ENCODE data around the gene PTPRB.

PTPRB gene

GRCh38 chr12:70467476-70467875 lies 169.8 kb downstream of the PTPRB start:
- TF ChIP-seq, protein P1, sequence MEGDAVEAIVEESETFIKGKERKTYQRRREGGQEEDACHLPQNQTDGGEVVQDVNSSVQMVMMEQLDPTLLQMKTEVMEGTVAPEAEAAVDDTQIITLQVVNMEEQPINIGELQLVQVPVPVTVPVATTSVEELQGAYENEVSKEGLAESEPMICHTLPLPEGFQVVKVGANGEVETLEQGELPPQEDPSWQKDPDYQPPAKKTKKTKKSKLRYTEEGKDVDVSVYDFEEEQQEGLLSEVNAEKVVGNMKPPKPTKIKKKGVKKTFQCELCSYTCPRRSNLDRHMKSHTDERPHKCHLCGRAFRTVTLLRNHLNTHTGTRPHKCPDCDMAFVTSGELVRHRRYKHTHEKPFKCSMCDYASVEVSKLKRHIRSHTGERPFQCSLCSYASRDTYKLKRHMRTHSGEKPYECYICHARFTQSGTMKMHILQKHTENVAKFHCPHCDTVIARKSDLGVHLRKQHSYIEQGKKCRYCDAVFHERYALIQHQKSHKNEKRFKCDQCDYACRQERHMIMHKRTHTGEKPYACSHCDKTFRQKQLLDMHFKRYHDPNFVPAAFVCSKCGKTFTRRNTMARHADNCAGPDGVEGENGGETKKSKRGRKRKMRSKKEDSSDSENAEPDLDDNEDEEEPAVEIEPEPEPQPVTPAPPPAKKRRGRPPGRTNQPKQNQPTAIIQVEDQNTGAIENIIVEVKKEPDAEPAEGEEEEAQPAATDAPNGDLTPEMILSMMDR (IDR thresholded peaks at IDR 0.05) = no peak
- Histone ChIP-seq H3K4me3 (no peak overlapping the region), H3K4me1 (no peaks in the 10 kb centered on the region), H3K27me3 (no peaks in the 10 kb centered on the region), H3K9me3 (no peaks in the 10 kb centered on the region), H3K27ac (no peak overlapping the region), H3K36me3 (no peaks in the 10 kb centered on the region)
- intact Hi-C loops (cut with DNase I; ENCODE audit: low total_unique reads) = no loop called here
- no peak for DNase-seq

DNA sequence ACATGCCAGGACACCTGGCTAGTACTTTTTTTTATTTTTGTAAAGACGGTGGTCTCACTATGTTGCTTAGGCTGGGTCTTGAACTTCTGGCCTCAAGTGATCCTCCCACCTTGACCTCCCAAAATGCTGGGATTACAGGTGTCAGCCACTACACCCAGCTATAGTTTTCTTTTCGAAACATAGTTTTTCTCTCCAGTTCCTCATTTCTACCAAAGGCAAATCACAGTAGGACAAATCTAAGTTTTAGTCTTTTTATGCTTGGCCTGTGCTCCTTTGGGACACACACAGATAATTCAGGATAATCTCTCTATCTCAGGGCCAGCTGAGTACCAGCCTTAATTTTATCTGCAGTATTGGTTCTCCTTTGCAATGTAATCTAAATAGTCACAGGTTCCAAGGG lies 170.5 kb downstream of the PTPRB start:
- Histone ChIP-seq H3K9me3 (no peaks in the 10 kb centered on the region), H3K4me1 (no peaks in the 10 kb centered on the region), H3K27ac (no peak overlapping the region), H3K27me3 (no peaks in the 10 kb centered on the region), H3K36me3 (no peaks in the 10 kb centered on the region), H3K4me3 (no peak overlapping the region)
- no peak for DNase-seq
- intact Hi-C loops (cut with DNase I; ENCODE audit: low total_unique reads) = no loop called here
- TF ChIP-seq, protein P1 (IDR thresholded peaks at IDR 0.05) = no peak
